Fibroblast of the aortic adventitia (primary cell): ENCODE data around the gene HECW1. TPM values are rescaled to one million over a fixed set of nuclear protein-coding genes. Genes with fewer than 3 reads are reported as not detected.
A peak's percentile ranks its signal among the peaks of the same experiment; 100 is the strongest.

Experiments used
- DNase-seq: peaks from one replicate; pipeline ENCODE4 v3.0.0-alpha.2; 2010; ENCODE audit warnings: low read depth
- H3K4me3 ChIP-seq: 2 replicates; pipeline ENCODE4 v1.5.1; 2011; ENCODE audit warnings: low read depth, mild to moderate bottlenecking, control low read depth, low read length, moderate library complexity
- total RNA-seq: library from RNA; depleted of rRNA; stranded (reverse); fragments of >200 nt; gene quantifications from 2 replicates; pipeline ENCODE4 v1.2.3, GENCODE V29; 2012; ENCODE audit warnings: low replicate concordance
- TF ChIP-seq, protein P1 (sequence below): IDR thresholded peaks from 2 replicates; pipeline ENCODE4 v1.5.1; 2011; ENCODE audit warnings: mild to moderate bottlenecking, low read length, control low read depth, inconsistent platforms; ENCODE audit not compliant: insufficient read depth

Gene HECW1
- total RNA-seq, 1 donor = 3.6 TPM

- no peak overlapping the region for H3K4me3 ChIP-seq
- TF ChIP-seq, protein P1, sequence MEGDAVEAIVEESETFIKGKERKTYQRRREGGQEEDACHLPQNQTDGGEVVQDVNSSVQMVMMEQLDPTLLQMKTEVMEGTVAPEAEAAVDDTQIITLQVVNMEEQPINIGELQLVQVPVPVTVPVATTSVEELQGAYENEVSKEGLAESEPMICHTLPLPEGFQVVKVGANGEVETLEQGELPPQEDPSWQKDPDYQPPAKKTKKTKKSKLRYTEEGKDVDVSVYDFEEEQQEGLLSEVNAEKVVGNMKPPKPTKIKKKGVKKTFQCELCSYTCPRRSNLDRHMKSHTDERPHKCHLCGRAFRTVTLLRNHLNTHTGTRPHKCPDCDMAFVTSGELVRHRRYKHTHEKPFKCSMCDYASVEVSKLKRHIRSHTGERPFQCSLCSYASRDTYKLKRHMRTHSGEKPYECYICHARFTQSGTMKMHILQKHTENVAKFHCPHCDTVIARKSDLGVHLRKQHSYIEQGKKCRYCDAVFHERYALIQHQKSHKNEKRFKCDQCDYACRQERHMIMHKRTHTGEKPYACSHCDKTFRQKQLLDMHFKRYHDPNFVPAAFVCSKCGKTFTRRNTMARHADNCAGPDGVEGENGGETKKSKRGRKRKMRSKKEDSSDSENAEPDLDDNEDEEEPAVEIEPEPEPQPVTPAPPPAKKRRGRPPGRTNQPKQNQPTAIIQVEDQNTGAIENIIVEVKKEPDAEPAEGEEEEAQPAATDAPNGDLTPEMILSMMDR = no peak
- DNase-seq = no peak
These were observed 190.5 kb downstream of the HECW1 start for GRCh38 chr7:43302773-43303460.

DNA sequence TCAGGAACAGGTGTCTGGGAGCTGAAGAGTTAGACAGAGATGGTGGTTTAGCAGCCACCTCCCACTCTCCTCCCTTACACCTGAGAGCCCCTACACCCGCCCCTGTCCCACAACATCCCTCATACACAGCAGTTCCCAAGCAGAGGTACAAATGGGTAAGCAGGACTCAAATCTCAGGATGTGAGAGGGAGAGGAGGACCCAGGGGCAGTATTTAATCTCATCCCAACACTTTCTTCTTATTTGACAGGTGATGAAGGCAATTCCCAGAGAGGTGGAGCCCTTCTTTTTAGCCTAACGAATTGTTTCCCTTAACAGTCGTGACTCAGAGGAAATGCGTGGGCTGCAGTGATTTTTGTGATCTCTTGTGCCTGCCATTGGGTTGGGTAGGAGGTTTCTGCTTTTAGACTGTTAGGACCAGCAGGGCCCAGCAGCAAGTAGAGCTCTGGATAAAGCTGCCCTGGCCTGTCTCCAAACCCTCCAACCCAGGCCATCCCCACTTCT, 191.3 kb downstream of the HECW1 start:
- H3K4me3 ChIP-seq = no peak overlapping the region
- TF ChIP-seq, protein P1 = no peak
- DNase-seq = peak; percentile 37

GRCh38 chr7:43306404-43306803, 194.0 kb downstream of the HECW1 start:
- H3K4me3 ChIP-seq = no peak overlapping the region
- TF ChIP-seq, protein P1 = no peak
- no peak for DNase-seq

DNA sequence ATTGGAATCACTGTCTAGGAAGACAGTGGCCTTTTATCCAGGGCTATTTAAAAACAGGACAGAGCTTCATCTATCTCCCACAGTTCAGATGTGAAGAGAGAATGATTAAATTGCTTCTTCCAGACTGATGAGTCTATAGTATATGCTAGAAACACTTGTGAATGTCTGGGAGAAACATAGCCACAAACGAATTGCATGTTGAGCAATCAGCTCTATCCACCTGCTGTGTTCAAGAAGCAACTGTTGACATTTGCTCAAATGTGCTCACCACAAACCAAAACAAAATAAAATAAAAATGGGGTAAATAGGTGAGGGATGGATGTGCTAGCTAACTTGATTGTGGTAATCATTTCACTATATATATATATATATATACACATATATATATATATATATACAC, 195.1 kb downstream of the HECW1 start:
- no peak for DNase-seq
- H3K4me3 ChIP-seq = no peak overlapping the region
- TF ChIP-seq, protein P1 = no peak

DNA sequence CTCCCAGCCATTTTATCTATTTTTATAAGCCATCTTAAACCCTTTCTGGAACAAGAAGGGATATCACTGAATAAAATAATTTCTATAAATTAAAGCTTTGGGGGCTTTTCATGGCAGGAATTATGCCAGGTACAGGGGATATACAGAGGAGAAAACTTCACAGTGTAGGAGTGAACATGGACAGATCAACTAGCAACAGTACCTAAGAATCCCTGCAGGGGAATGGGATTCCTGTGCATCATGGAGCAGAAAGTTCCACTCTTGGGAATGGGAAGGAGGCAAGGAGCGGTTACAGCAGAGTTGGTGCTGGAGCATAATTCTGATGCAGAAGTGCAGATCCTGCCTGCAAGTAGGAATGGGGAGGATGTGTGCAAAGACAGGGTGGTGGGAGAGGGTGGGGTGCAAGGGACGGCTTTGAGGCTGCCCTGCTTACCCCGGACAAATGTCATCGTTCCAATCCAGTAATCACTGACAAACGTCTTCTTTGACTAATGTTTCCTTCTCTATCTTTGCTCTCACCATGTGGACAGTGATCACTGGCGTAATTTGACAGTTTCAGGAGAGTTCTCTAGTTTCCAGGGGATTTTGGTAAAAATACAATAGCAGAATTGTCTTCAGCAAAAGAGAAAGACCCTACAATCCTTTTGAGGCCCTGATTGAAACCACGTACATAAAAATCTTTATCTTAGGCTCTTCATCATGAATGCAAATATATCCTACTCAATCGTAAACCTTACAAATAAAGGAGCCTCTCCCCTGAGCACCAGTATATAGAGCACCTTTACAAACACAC, 196.7 kb downstream of the HECW1 start:
- DNase-seq = no peak
- TF ChIP-seq, protein P1 = no peak

GRCh38 chr7:43309706-43310022, 197.2 kb downstream of the HECW1 start:
- DNase-seq = no peak
- no peak overlapping the region for H3K4me3 ChIP-seq
- TF ChIP-seq, protein P1 = no peak

More for the DNA sequence above, 196.7 kb downstream of the HECW1 start:
- H3K4me3 ChIP-seq = no peak overlapping the region
